PC-9 (cell line): ENCODE measurements around the gene PACRG. TPM values are rescaled to one million over a fixed set of nuclear protein-coding genes. Genes with fewer than 3 reads are reported as not detected.

Experiments used
- BruUV-seq: library from RNA; stranded (reverse); fragments of 400-500 nt; replicated peaks from 2 replicates; lab custom pipeline; 2021; lab: Mats Ljungman, UMichigan
- CTCF ChIA-PET: fragments of 300-600 bp; sonication (Branson Sonifier 250); formaldehyde crosslinking; loops from one replicate; lab custom pipeline; 2022; ENCODE audit warnings: antibody characterized with exemption; lab: Charles Lee
- POLR2A ChIA-PET: fragments of 300-600 bp; sonication (Branson Sonifier 250); formaldehyde crosslinking; loops from one replicate; lab custom pipeline; 2022; ENCODE audit warnings: antibody characterized with exemption; ENCODE audit not compliant: unreplicated experiment; lab: Charles Lee
- DNase-seq, 2 experiments: peaks; one replicate each; pipeline versions ENCODE4 v3.0.0 to v3.0.0-alpha.2; 2015 to 2022; ENCODE audit warnings: mixed read lengths in 1 of 2
- H2AFZ ChIP-seq: fragments of 200-600 bp; sonication (generic); 2 replicates; pipeline ENCODE4 v1.8.1; 2017; ENCODE audit warnings: antibody characterized with exemption
- H3F3A ChIP-seq: fragments of 200-600 bp; sonication (generic); 2 replicates; pipeline ENCODE4 v1.8.1; 2017; ENCODE audit warnings: antibody characterized with exemption, mild to moderate bottlenecking, low read depth; ENCODE audit not compliant: insufficient read depth
- H3K27ac ChIP-seq: fragments of 200-600 bp; sonication (generic); 2 replicates; pipeline ENCODE4 v1.6.1; 2016; ENCODE audit warnings: mixed run types
- H3K27me3 ChIP-seq: fragments of 200-600 bp; sonication (generic); 2 replicates; pipeline ENCODE4 v1.6.1; 2016; ENCODE audit warnings: low read depth, mixed run types; ENCODE audit not compliant: insufficient read depth
- H3K36me3 ChIP-seq: fragments of 200-600 bp; sonication (generic); 2 replicates; pipeline ENCODE4 v1.6.1; 2016; ENCODE audit warnings: low read depth, mixed run types
- H3K4me1 ChIP-seq: fragments of 200-600 bp; sonication (generic); replicated peaks from 2 replicates; pipeline ENCODE4 v1.6.1; 2016; ENCODE audit warnings: mixed run types; ENCODE audit not compliant: insufficient read depth
- H3K4me2 ChIP-seq: fragments of 200-600 bp; sonication (generic); 2 replicates; pipeline ENCODE4 v1.6.1; 2017; ENCODE audit warnings: mixed run types
- H3K4me3 ChIP-seq: fragments of 200-600 bp; sonication (generic); 2 replicates; pipeline ENCODE4 v1.6.1; 2016; ENCODE audit warnings: mixed run types
- H3K79me2 ChIP-seq: fragments of 200-600 bp; sonication (generic); 2 replicates; pipeline ENCODE4 v1.6.1; 2017; ENCODE audit warnings: low read depth, mixed run types
- H3K9me2 ChIP-seq: fragments of 200-600 bp; sonication (generic); 2 replicates; pipeline ENCODE4 v1.8.1; 2017; ENCODE audit warnings: mild to moderate bottlenecking; ENCODE audit not compliant: insufficient read depth
- H3K9me3 ChIP-seq: fragments of 200-600 bp; sonication (generic); 2 replicates; pipeline ENCODE4 v1.8.1; 2016; ENCODE audit warnings: low read depth; ENCODE audit not compliant: insufficient read depth
- H4K20me1 ChIP-seq: fragments of 200-600 bp; sonication (generic); 2 replicates; pipeline ENCODE4 v1.8.1; 2017; ENCODE audit not compliant: insufficient read depth
- EZH2 ChIP-seq: fragments of 200-600 bp; sonication (generic); IDR thresholded peaks from 2 replicates; pipeline ENCODE4 v1.8.0; 2017; ENCODE audit warnings: antibody characterized with exemption, low read depth
- intact Hi-C: fragments of 100-400 bp; cut with micrococcal nuclease; formaldehyde crosslinking; loops from one replicate; pipeline ENCODE4 v1.10.0; 2022; ENCODE audit not compliant: unreplicated experiment
- total RNA-seq: library from RNA; stranded (reverse); gene quantifications from 2 replicates; pipeline ENCODE4 v1.2.3, GENCODE V29; 2021
- TF ChIP-seq, protein P1 (sequence below): fragments of 200-600 bp; sonication (generic); conservative IDR thresholded peaks from 2 replicates; pipeline ENCODE4 v1.6.1; 2017; ENCODE audit warnings: mixed run types, antibody characterized with exemption, mild to moderate bottlenecking, moderate library complexity

The PACRG gene
- total RNA-seq, 1 experiment from 2014 or later: not detected

DNA sequence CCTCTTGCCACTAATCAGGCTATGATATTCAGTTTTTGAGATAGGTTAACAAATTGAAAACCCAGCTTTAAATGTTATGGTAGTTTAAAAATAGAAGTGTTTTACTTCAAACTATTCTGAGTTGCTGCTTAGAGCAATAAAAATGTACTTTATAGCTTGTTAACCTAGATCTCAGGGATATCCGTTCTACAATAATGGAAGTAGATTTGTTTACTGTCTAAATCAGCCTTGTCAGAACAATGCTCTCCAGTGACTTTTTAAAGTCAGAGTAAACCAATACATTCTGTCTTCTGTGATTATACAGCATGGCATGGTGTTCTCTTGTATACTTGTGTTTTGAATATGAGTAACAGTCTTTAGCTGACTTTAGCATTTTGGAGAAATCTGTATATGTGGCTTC is 161.5 kb downstream of the PACRG start:
- Histone ChIP-seq H3F3A (no peaks in the 10 kb centered on the region), H3K79me2 (no peaks in the 10 kb centered on the region), H3K27ac (no peak overlapping the region), H4K20me1 (no peaks in the 10 kb centered on the region), H3K4me2 (no peak overlapping the region), H3K9me2 (no peaks in the 10 kb centered on the region), H3K4me1 (no peaks in the 10 kb centered on the region), H3K9me3 (no peaks in the 10 kb centered on the region), H2AFZ (no peak overlapping the region), H3K4me3 (no peak overlapping the region), H3K36me3 (no peaks in the 10 kb centered on the region), H3K27me3 (no peaks in the 10 kb centered on the region)
- intact Hi-C loops: no loop called here
- DNase-seq: no peak
- BruUV-seq: no TSS peak
- ChIA-PET POLR2A (no interaction called here), CTCF (no interaction called here)
- TF ChIP-seq EZH2: no peak
- TF ChIP-seq, protein P1, sequence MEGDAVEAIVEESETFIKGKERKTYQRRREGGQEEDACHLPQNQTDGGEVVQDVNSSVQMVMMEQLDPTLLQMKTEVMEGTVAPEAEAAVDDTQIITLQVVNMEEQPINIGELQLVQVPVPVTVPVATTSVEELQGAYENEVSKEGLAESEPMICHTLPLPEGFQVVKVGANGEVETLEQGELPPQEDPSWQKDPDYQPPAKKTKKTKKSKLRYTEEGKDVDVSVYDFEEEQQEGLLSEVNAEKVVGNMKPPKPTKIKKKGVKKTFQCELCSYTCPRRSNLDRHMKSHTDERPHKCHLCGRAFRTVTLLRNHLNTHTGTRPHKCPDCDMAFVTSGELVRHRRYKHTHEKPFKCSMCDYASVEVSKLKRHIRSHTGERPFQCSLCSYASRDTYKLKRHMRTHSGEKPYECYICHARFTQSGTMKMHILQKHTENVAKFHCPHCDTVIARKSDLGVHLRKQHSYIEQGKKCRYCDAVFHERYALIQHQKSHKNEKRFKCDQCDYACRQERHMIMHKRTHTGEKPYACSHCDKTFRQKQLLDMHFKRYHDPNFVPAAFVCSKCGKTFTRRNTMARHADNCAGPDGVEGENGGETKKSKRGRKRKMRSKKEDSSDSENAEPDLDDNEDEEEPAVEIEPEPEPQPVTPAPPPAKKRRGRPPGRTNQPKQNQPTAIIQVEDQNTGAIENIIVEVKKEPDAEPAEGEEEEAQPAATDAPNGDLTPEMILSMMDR: no peak

DNA sequence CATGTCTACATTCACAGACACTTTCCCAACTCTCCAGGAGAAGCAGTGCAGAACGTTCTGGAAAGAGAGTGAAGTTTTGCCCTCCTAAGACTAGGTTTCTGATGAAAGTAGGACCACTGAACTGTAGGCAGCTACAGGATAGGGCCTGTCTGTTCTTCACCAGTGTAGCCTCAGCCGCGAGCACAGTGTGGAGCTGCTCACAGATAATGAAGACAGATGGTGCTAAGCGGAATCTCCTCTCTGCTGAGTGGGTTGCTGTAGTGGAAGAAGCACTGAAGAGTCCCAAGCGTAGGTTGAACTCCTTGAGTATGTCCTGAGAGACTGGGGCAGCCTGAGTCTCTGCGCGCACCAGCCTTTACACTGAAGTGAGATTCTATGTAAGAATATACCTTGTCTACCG is 170.2 kb downstream of the PACRG start:
- ChIA-PET CTCF (no interaction called here), POLR2A (no interaction called here)
- H3F3A ChIP-seq: no peaks in the 10 kb centered on the region
- BruUV-seq: no TSS peak
- H3K4me2 ChIP-seq: no peak overlapping the region
- H3K9me2 ChIP-seq: no peaks in the 10 kb centered on the region
- no peaks in the 10 kb centered on the region for H3K4me1 ChIP-seq
- H3K27ac ChIP-seq: no peak overlapping the region
- intact Hi-C loops: no loop called here
- H3K4me3 ChIP-seq: no peak overlapping the region
- H4K20me1 ChIP-seq: 0 out of 2 replicates have a peak, but pooled peaks cover 3% of the 10 kb centered on the region
- no peaks in the 10 kb centered on the region for H3K79me2 ChIP-seq
- peaks cover 53% of the 10 kb centered on the region for H3K27me3 ChIP-seq
- TF ChIP-seq EZH2: no peak
- TF ChIP-seq, protein P1: no peak
- H3K9me3 ChIP-seq: no peaks in the 10 kb centered on the region
- no peak overlapping the region for H2AFZ ChIP-seq
- H3K36me3 ChIP-seq: no peaks in the 10 kb centered on the region
- DNase-seq: no peak

DNA sequence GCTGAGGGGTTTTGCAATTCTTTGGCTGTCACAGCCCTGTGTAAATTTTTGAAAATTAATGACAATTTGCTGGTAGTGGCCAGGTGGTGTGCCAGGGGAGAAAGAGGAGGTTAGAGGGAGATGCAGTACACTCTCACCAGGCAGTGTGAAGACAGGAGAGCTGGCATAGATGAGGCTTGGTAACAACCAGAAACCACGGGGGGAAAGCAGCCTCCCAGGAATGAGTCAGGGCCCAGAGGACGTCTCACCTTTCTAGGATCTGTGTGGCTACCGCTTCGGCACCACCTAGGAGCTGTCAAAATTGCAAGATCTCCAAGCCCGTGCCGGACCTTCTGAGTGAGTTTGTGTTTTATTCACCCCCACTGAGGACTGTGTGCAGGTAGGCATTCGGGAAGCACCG is 171.4 kb downstream of the PACRG start:
- intact Hi-C loops: no loop called here
- BruUV-seq: no TSS peak
- no peak for DNase-seq
- POLR2A ChIA-PET: no interaction called here
- Histone ChIP-seq H4K20me1 (0 out of 2 replicates have a peak, but pooled peaks cover 3% of the 10 kb centered on the region), H3K27ac (no peak overlapping the region), H3F3A (no peaks in the 10 kb centered on the region), H2AFZ (no peak overlapping the region), H3K79me2 (no peaks in the 10 kb centered on the region), H3K36me3 (no peaks in the 10 kb centered on the region), H3K4me2 (no peak overlapping the region), H3K4me3 (no peak overlapping the region), H3K9me2 (no peaks in the 10 kb centered on the region), H3K9me3 (no peaks in the 10 kb centered on the region), H3K4me1 (no peaks in the 10 kb centered on the region), H3K27me3 (peaks cover 59% of the 10 kb centered on the region)
- TF ChIP-seq EZH2: no peak
- TF ChIP-seq, protein P1: no peak
- CTCF ChIA-PET: no interaction called here
